Smooth muscle cell (in vitro differentiated cells): ENCODE measurements around the gene LTB4R2. TPM values are rescaled to one million over a fixed set of nuclear protein-coding genes. Genes with fewer than 3 reads are reported as not detected.

Experiments used
- DNase-seq: peaks from one replicate; lab custom pipeline; 2025; ENCODE audit not compliant: unreplicated experiment; lab: John Stamatoyannopoulos, UW
- H2AFZ ChIP-seq: fragments of 200-600 bp; sonication (generic); 2 replicates; pipeline ENCODE4 v1.6.0; 2016; ENCODE audit warnings: antibody characterized with exemption, low read depth, mild to moderate bottlenecking
- H3F3A ChIP-seq: fragments of 200-600 bp; sonication (generic); 2 replicates; pipeline ENCODE4 v1.6.0; 2017; ENCODE audit warnings: antibody characterized with exemption, low read depth
- H3K27ac ChIP-seq: fragments of 200-600 bp; sonication (generic); 2 replicates; pipeline ENCODE4 v1.5.1; 2016; ENCODE audit warnings: low read depth, mild to moderate bottlenecking
- H3K27me3 ChIP-seq: fragments of 200-600 bp; sonication (generic); 2 replicates; pipeline ENCODE4 v1.6.1; 2016; ENCODE audit warnings: low read depth, mild to moderate bottlenecking
- H3K36me3 ChIP-seq: fragments of 200-600 bp; sonication (generic); 2 replicates; pipeline ENCODE4 v1.5.1; 2016; ENCODE audit warnings: low read depth
- H3K4me1 ChIP-seq: fragments of 200-600 bp; sonication (generic); 2 replicates; pipeline ENCODE4 v1.5.1; 2016; ENCODE audit warnings: low read depth
- H3K4me2 ChIP-seq: fragments of 200-600 bp; sonication (generic); 2 replicates; pipeline ENCODE4 v1.6.0; 2016; ENCODE audit warnings: mild to moderate bottlenecking
- H3K4me3 ChIP-seq: fragments of 200-600 bp; sonication (generic); 2 replicates; pipeline ENCODE4 v1.5.1; 2016; ENCODE audit warnings: mild to moderate bottlenecking
- H3K79me2 ChIP-seq: fragments of 200-600 bp; sonication (generic); 2 replicates; pipeline ENCODE4 v1.6.0; 2016; ENCODE audit warnings: low read depth, mild to moderate bottlenecking
- H3K9ac ChIP-seq: fragments of 200-600 bp; sonication (generic); 2 replicates; pipeline ENCODE4 v1.6.0; 2016; ENCODE audit warnings: low read depth
- H3K9me3 ChIP-seq: fragments of 200-600 bp; sonication (generic); replicated peaks from 2 replicates; pipeline ENCODE4 v1.5.1; 2016; ENCODE audit warnings: low read depth
- H4K20me1 ChIP-seq: fragments of 200-600 bp; sonication (generic); 2 replicates; pipeline ENCODE4 v1.6.0; 2016; ENCODE audit warnings: low read depth
- CTCF ChIP-seq: fragments of 200-600 bp; sonication (generic); IDR thresholded peaks from 2 replicates; pipeline ENCODE4 v1.5.1; 2017; ENCODE audit warnings: borderline replicate concordance, mild to moderate bottlenecking, antibody characterized with exemption; ENCODE audit not compliant: insufficient read depth, poor library complexity, severe bottlenecking
- WGBS: methylation state at CpG from one replicate; pipeline ENCODE4 v1.1.7; 2016; ENCODE audit warnings: low lambda C conversion rate; 5-methylcytosine and 5-hydroxymethylcytosine counted together
- polyA plus RNA-seq: library from polyadenylated mRNA; unstranded; fragments of >200 nt; fragmentation: Nextera tagmentation; extraction: Ambion mirVana; gene quantifications from 2 replicates; pipeline ENCODE4 v1.2.1, GENCODE V29; 2016
- total RNA-seq: library from RNA; depleted of rRNA; stranded (reverse); fragments of >200 nt; gene quantifications from 2 replicates; pipeline ENCODE4 v1.2.3, GENCODE V29; 2014

LTB4R2 gene
- total and polyA plus RNA-seq, 2 experiments from 2014 or later, result 0.70 to 2.8 TPM

GRCh38 chr14:24289649-24290280 is 20.2 kb upstream of the LTB4R2 start:
- no peak overlapping the region for H3K4me2 ChIP-seq
- no peaks in the 10 kb centered on the region for H3K36me3 ChIP-seq
- H3F3A ChIP-seq, result no peaks in the 10 kb centered on the region
- no peaks in the 10 kb centered on the region for H3K4me1 ChIP-seq
- DNase-seq, result no peak
- H3K79me2 ChIP-seq, result no peaks in the 10 kb centered on the region
- H3K4me3 ChIP-seq, result no peak overlapping the region
- no peak overlapping the region for H2AFZ ChIP-seq
- no peak overlapping the region for H3K9ac ChIP-seq
- H4K20me1 ChIP-seq, result no peaks in the 10 kb centered on the region
- no peak overlapping the region for H3K27ac ChIP-seq
- H3K27me3 ChIP-seq, result no peaks in the 10 kb centered on the region
- TF ChIP-seq CTCF, result no peak
- 95% methylated on average over 6 of the region's 6 CpGs for WGBS
- no peaks in the 10 kb centered on the region for H3K9me3 ChIP-seq

GRCh38 chr14:24290746-24291145 is 19.2 kb upstream of the LTB4R2 start:
- H3K4me2 ChIP-seq, result no peak overlapping the region
- 90% methylated on average over 9 of the region's 9 CpGs for WGBS
- no peaks in the 10 kb centered on the region for H3K36me3 ChIP-seq
- no peak overlapping the region for H3K9ac ChIP-seq
- DNase-seq, result no peak
- no peaks in the 10 kb centered on the region for H3K27me3 ChIP-seq
- no peak overlapping the region for H3K4me3 ChIP-seq
- no peak overlapping the region for H2AFZ ChIP-seq
- no peaks in the 10 kb centered on the region for H3F3A ChIP-seq
- no peaks in the 10 kb centered on the region for H3K79me2 ChIP-seq
- H3K9me3 ChIP-seq, result no peaks in the 10 kb centered on the region
- TF ChIP-seq CTCF, result no peak
- H3K4me1 ChIP-seq, result no peaks in the 10 kb centered on the region
- H4K20me1 ChIP-seq, result no peaks in the 10 kb centered on the region
- H3K27ac ChIP-seq, result no peak overlapping the region

DNA sequence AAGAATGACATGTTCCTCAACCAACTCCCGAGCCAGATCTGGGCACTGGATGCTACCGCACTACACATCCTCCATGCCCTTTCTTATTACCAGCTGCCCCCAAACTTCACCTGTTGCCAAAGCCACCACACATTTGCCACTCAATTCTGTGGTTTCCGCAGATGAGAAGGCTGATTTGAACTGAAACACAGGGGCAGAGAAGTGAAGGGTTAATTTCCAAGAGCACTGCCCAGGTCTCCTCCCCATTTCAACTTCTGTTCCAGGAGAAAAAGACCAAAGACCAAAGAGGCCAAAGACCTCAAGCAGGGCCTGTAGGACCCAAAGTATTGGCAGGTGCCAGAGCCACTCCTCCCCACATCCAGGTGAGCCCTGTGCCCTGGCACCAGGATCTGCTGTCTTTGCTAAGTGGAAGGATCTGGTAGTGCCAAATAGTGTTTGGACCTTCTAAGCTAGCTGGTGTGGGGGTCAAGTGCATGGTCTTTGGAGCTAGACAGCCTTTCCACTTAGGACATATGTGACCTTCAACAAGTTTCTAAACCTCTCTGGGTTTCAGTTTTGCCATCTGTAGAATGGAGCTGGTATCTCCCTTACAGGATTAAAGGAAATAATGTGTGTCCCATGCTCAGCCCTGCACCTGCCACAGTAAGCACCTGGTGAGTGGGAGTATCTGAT is 18.4 kb upstream of the LTB4R2 start:
- Histone ChIP-seq H3K4me3 (no peak overlapping the region), H2AFZ (no peak overlapping the region), H3K4me1 (peaks cover 1% of the 10 kb centered on the region), H4K20me1 (no peaks in the 10 kb centered on the region), H3K79me2 (no peaks in the 10 kb centered on the region), H3K27ac (no peak overlapping the region), H3K9ac (no peak overlapping the region), H3K9me3 (no peaks in the 10 kb centered on the region), H3K36me3 (no peaks in the 10 kb centered on the region), H3F3A (no peaks in the 10 kb centered on the region), H3K27me3 (no peaks in the 10 kb centered on the region), H3K4me2 (no peak overlapping the region)
- no peak for DNase-seq
- WGBS, result 78% methylated on average over 3 of the region's 3 CpGs
- TF ChIP-seq CTCF, result no peak
